Effector memory CD8-positive, alpha-beta T cell (primary cell): Measurements from ENCODE around the gene RNPS1.
A peak's percentile ranks its signal among the peaks of the same experiment; 100 is the strongest.
"Not testable (repeated sequence)": the region's sequence is repeated elsewhere in the genome, so short reads cannot be mapped to it uniquely, and the experiment has no call there.

Experiments used
- ATAC-seq: fragments of 150-1000 bp; cut with Tn5 transposase; replicated peaks from 2 replicates; pipeline ENCODE4 v1.10.0; 2021; ENCODE audit warnings: mild to moderate bottlenecking, moderate library complexity
- DNase-seq, 3 experiments: peaks; one replicate each; pipeline ENCODE4 v3.0.0; 2021
- H3K27ac Mint-ChIP-seq, 2 donors: one replicate each; pipeline ENCODE4 v1.8.0; 2022; ENCODE audit warnings: mild to moderate bottlenecking in 2 of 2, mixed read lengths in 2 of 2, moderate library complexity in 2 of 2
- H3K27me3 Mint-ChIP-seq, 2 donors: one replicate each; pipeline ENCODE4 v1.8.0; 2022; ENCODE audit warnings: mixed read lengths in 2 of 2
- H3K36me3 Mint-ChIP-seq: one replicate; pipeline ENCODE4 v1.8.0; 2022; ENCODE audit warnings: mild to moderate bottlenecking, moderate library complexity, mixed read lengths; ENCODE audit not compliant: insufficient read depth
- H3K4me1 Mint-ChIP-seq, 2 donors: one replicate each; pipeline ENCODE4 v1.8.0; 2022; ENCODE audit warnings: low read depth in 2 of 2, mixed read lengths in 2 of 2
- H3K4me3 Mint-ChIP-seq, 2 donors: one replicate each; pipeline ENCODE4 v1.8.0; 2022; ENCODE audit warnings: mild to moderate bottlenecking in 2 of 2, mixed read lengths in 2 of 2, moderate library complexity in 2 of 2
- H3K9me3 Mint-ChIP-seq, 2 donors: one replicate each; pipeline ENCODE4 v1.8.0; 2022; ENCODE audit warnings: mixed read lengths in 2 of 2

Gene RNPS1

DNA sequence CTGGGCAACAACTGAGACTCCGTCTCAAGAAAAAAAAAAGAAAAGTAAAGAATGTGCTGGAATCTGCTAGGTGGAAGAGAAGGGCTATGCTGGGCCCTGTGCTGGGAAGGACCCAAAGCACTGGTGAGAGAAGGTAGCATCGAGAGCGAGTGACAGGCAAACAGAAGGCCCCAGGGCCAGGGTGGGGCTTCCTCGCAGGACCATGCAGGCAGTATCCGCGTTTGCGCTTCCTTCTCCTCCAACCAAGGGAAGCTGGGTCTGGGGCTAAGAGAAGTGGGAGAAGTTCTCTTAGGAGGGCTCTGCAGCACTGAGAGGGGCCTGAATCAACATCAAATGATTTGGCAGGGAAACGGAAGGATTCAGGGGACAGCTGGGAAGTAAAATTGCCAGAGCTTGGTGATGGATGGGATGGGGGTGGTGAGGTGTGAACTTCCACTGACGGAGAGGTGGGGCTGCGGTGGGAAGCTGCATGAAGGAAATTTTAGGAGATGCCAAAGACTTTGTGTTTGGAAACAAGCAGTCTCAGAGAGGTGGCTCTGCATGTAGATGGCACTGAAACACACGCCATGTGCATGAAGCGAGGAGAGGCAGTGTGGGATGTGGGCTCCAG, 11.3 kb downstream of the RNPS1 start:
- Mint-ChIP-seq H3K9me3 (no peaks in the 10 kb centered on the region), H3K4me1 (no peaks in the 10 kb centered on the region), H3K27me3 (no peaks in the 10 kb centered on the region), H3K27ac (peak overlapping the region in 1 of 2 donors; percentile 65), H3K36me3 (peaks cover 100% of the 10 kb centered on the region), H3K4me3 (no peak overlapping the region)
- DNase-seq, result no peak
- ATAC-seq, result no peak

DNA sequence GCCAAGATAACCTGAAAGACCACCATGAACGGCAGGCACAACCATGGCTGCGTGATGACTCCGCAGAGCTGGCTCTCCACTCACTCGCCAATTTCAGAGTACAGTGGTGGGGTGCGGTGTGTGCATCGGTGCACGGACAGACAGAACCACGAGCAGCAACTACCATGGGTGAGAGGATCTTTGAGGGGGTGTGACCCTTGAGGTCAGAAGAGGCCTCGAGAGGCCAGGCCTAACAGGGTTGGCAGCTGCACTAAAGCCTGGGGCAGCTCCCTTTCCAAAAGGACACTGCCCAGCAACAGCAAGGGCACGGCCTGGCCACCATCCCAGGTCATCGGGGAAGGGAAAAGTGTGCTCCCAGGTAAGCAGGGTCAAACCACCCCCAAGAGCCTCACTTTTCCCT, 14.6 kb downstream of the RNPS1 start:
- ATAC-seq (no peak), DNase-seq (no peak)
- no peak overlapping the region for H3K4me3 Mint-ChIP-seq
- H3K9me3 Mint-ChIP-seq, result no peaks in the 10 kb centered on the region
- peak overlapping the region; percentile 49 to 75 for H3K27ac Mint-ChIP-seq
- H3K36me3 Mint-ChIP-seq, result peaks cover 82% of the 10 kb centered on the region
- peaks cover 2 to 4% of the 10 kb centered on the region in 2 donors for H3K4me1 Mint-ChIP-seq
- no peaks in the 10 kb centered on the region for H3K27me3 Mint-ChIP-seq

DNA sequence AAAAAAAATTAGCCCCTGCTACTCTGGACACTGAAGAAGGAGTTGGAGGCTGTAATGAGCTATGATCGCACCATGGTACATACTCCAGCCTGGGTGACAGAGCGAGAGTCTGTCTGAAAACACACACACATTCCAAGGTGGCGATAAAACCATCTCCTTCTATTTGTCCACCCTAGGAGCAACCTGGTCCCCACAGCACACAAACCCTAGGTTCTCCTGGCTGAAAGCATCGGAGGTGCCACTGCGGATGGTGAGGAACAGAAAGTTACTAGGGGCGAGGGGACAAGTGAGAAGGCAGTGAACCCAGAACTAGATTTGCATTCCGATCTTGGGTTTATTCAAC, 15.1 kb downstream of the RNPS1 start:
- H3K36me3 Mint-ChIP-seq, result peaks cover 77% of the 10 kb centered on the region
- peaks cover 2 to 4% of the 10 kb centered on the region in 2 donors for H3K4me1 Mint-ChIP-seq
- H3K27me3 Mint-ChIP-seq, result no peaks in the 10 kb centered on the region
- no peaks in the 10 kb centered on the region for H3K9me3 Mint-ChIP-seq
- peak overlapping the region; percentile 49 to 75 for H3K27ac Mint-ChIP-seq
- H3K4me3 Mint-ChIP-seq, result peak overlapping the region in 1 of 2 donors; percentile 88
- ATAC-seq, result no peak
- no peak for DNase-seq

DNA sequence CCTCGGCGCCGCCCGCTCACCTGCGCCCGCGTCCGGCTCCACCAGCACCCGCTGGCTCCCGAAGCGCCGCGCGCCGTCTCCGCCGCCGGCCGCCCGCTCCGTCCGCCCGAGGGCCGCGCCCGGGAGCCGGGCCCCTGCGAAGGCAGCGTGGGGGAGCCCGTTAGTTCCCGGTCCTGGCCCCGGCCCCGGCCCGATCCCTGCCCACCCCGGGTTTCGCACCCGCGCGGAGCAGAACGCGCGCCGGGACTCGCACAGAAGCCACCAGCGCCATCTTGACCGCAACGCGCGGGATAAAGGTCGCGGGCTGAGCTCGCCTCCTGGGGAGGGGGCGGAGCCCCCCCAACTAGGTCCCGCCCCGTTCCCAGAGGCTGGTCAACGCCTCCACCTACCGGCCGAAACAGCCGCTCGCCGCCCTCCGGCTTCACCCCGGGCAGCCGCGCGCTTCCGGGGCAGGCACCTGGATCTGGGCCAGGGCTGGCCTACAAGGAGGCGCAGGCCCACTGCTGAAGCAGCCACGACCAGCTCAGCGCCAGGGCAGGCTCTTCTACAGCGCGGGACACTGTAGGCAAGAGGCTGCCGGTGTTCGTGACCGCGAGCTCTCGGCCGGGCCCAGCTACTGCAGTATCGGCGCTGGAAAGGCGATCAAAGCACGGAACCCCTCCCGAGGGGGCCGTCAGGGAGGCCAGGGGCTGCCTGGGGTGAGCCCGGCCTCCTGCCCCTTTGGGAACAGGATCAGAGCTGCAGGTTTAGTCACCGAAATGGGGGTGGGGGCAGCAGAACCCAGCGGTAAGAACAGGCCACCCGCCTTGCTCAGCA, 16.4 kb downstream of the RNPS1 start, which contains the start of gene ECI1:
Gene ECI1 (minus strand): TSS at position 292 of the 816 bp plus-strand sequence. CDS start 21 bp downstream, at position 271.
- no peaks in the 10 kb centered on the region for H3K9me3 Mint-ChIP-seq
- H3K27ac Mint-ChIP-seq, result peak within 1 kb of the TSS; percentile 91 to 92
- peaks cover 64% of the 10 kb centered on the region for H3K36me3 Mint-ChIP-seq
- H3K27me3 Mint-ChIP-seq, result no peaks in the 10 kb centered on the region
- H3K4me3 Mint-ChIP-seq, result peak within 1 kb of the TSS; percentile 87 to 88
- DNase-seq, result peak; percentile 61 to 74 (median 67)
- peaks cover 2 to 4% of the 10 kb centered on the region in 2 donors for H3K4me1 Mint-ChIP-seq
- peak; percentile 84 for ATAC-seq

DNA sequence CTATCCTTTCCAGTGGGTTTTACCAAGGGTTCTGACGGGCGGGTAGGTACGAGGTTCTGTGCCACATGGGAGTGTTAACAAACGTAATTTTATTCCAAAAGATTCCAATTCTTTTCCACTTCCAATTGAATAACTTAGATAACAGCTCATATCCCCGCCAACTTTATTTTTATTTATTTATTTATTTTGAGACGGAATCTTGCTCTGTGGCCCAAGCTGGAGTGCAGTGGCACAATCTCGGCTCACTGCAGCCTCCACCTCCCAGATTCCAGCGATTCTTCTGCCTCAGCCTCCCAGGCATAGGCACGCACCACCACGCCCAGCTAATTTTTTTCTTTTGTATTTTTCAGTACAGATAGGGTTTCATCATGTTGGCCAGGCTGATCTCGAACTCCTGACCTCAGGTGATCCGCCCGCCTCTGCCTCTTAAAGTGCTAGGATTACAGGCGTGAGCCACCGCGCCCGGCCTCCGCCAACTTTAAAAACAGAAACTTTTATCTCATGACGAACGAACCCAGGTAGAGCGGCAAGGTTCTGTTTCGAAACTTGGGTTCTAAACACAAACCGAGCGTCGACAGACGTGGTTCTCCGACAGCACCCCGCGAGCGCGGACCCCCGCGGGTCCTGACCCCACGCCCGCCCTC, 17.2 kb downstream of the RNPS1 start:
- ATAC-seq, result peak; percentile 27

DNA sequence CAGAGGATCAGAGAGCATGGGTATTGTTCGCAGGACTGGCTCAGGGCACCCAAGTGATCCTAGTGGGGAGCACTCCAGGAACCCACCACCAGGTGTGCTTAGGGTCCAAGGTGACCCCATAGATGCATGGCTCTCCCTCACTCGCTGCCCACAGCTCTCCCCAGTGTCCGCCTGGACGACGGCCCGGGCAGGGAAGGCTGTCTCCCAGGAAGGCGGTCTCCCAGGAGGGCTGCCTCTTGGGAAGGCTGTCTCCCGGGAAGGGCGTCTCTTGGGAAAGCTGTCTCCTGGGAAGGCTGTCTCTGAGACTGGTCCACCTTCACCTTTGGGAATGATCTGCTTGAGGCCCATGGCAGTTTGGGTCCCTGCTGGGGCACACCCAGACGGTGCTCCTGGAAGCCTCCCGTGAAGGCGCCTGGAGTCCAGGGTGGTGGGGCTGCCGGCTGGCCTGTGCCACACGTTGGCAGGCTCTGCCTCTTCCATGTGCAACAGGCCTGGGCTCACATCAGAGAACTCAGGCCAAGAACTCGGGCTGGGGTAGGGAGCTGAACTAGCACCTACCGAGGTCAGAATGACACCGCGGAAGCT, 21.5 kb downstream of the RNPS1 start:
- Mint-ChIP-seq H3K4me1 (peaks cover 2 to 4% of the 10 kb centered on the region in 2 donors), H3K36me3 (peaks cover 17% of the 10 kb centered on the region), H3K9me3 (no peaks in the 10 kb centered on the region), H3K4me3 (no peak overlapping the region), H3K27me3 (no peaks in the 10 kb centered on the region), H3K27ac (no peak overlapping the region)
- ATAC-seq (no peak), DNase-seq (no peak)

More for the DNA sequence above, 17.2 kb downstream of the RNPS1 start:
- peaks cover 2 to 4% of the 10 kb centered on the region in 2 donors for H3K4me1 Mint-ChIP-seq
- H3K27ac Mint-ChIP-seq, result peak overlapping the region; percentile 91 to 92
- H3K9me3 Mint-ChIP-seq, result no peaks in the 10 kb centered on the region
- peak; percentile 28 to 37 (median 31) for DNase-seq
- H3K36me3 Mint-ChIP-seq, result peaks cover 57% of the 10 kb centered on the region
- H3K4me3 Mint-ChIP-seq, result peak overlapping the region; percentile 87 to 88
- no peaks in the 10 kb centered on the region for H3K27me3 Mint-ChIP-seq

DNA sequence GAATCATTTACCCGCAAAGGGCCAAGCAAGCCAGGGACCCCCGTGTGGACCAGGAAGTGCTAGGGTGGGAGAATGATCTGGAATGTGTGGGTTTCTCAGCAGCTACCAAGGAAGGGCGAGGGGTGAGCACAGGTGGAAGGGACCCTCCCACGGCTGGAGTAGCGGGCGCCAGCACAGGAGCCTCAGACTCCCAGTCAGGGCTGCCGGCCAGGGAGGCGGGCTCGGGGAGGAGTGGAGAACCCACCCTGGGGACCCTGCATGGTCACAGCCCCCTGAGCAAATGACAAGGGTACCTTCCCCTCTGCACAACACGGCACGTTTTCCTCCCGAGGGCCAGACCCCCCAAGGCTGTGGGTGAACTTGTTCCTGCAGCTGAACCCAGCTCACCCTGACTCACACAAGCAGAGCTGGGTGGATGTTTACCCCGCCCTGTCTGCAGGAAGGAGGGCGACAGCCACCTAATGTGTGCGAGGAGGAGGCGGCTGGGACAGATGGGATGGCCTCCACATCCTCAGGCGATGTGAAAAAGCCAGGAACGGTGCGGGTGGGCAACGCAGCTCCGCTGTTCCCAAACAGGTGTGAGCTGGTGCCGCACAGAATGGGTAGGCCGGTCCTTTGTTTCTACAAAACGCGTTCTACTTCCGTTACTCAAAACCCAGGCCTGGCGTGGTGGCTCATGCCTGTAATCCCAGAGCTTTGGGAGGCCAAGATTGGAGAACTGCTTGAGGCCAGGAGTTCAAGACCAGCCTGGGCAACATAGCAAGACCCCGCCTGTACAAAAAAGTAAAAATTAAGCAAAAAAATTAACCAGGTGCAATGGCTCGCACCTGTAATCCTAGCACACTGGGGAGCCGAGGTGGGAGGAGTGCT, 22.8 kb downstream of the RNPS1 start:
- ATAC-seq, result no peak
- no peak overlapping the region for H3K27ac Mint-ChIP-seq
- peaks cover 8% of the 10 kb centered on the region for H3K36me3 Mint-ChIP-seq
- no peak overlapping the region for H3K4me3 Mint-ChIP-seq
- H3K4me1 Mint-ChIP-seq, result no peaks in the 10 kb centered on the region
- no peaks in the 10 kb centered on the region for H3K9me3 Mint-ChIP-seq
- DNase-seq, result no peak
- H3K27me3 Mint-ChIP-seq, result no peaks in the 10 kb centered on the region

DNA sequence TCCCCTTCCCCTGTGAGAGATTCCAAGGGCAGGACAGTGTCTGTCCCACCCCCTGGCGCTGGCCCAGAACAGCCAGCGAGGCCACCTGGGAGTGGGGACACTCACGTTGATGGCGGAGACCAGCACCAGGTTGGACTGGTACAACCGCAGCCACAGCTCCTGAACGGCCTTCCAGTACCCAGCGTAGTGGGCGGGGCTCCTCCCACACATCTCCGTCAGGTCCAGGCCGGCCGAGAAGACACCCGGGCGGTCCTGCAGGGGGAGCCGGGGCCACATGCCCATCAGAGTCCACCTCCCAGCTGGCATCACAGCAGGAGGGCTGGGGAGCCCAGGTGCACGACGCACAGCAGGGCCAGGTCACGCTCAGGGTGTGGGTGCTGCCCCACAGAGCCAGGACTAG, 23.6 kb downstream of the RNPS1 start:
- Mint-ChIP-seq H3K4me3 (no peak overlapping the region), H3K27me3 (no peaks in the 10 kb centered on the region), H3K36me3 (peaks cover 4% of the 10 kb centered on the region), H3K27ac (peak overlapping the region in 1 of 2 donors; percentile 57), H3K4me1 (no peaks in the 10 kb centered on the region), H3K9me3 (no peaks in the 10 kb centered on the region)
- no peak for ATAC-seq
- no peak for DNase-seq

DNA sequence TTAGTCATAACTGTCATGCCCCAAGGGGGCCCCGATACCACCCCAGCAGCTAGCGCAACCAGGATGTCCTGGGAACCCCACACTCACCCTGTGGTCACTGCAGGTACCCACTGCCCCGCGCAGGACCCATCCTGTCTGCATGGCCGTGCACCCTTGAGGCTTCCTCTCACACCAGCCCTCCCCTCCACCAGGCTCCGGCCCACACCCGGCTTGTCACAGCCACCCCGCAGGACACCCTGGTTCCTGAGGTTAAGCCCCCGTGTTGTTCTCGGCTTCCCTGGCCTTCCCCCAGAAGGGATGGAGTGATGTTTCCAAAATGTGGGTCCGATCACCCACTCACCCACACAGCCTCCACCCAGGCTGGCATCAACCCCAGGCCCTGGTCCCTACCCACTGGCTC, 24.1 kb downstream of the RNPS1 start:
- H3K4me1 Mint-ChIP-seq, result no peaks in the 10 kb centered on the region
- peak overlapping the region in 1 of 2 donors; percentile 57 for H3K27ac Mint-ChIP-seq
- ATAC-seq (no peak), DNase-seq (no peak)
- no peak overlapping the region for H3K4me3 Mint-ChIP-seq
- peaks cover 4% of the 10 kb centered on the region for H3K36me3 Mint-ChIP-seq
- H3K27me3 Mint-ChIP-seq, result no peaks in the 10 kb centered on the region
- H3K9me3 Mint-ChIP-seq, result no peaks in the 10 kb centered on the region

DNA sequence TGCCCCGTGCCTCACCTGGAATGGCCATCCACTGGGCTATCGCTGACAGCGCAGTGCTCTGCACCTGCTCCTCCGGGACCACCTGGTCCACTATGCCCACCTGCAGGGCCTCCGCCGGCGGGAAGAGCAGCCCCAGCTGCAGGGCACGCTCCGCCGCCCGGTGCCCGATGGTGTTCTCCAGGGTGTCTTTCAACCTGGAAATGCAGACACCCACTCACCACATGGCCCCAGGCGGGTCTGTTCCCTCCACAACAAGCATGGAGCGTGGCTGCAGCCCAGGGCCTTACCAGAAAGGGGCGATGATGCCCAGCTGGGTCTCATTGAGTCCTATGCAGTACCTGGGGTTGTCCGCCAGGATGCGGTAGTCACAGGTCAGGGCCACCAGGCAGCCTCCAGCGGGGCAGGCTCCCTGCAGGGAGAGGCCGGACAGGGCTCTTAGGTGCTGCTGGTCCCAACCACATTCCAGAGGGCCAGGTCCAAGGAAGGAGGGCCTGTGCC, 24.8 kb downstream of the RNPS1 start:
- Mint-ChIP-seq H3K4me3 (no peak overlapping the region), H3K36me3 (peaks cover 4% of the 10 kb centered on the region), H3K27ac (no peak overlapping the region), H3K4me1 (no peaks in the 10 kb centered on the region), H3K9me3 (no peaks in the 10 kb centered on the region), H3K27me3 (no peaks in the 10 kb centered on the region)
- DNase-seq, result no peak
- ATAC-seq, result no peak

DNA sequence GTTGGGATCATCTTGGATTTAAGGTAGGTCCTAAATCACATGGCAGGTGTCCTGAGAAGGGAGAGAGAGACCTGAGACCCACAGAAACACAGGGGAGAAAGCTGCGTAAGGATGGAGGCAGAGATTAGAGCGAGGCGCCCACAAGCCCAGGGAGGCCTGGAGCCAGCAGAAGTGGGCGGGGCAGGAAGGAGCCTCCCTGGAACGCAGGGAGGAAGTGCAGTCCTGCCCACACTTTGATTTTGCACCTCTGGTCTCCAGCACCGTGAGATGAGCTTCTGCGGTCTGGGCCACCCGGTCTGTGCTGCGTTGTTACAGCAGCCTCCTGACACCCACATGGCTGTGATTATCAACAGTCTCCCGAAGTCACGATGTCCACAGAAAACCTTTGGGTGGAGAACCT, 25.3 kb downstream of the RNPS1 start:
- Mint-ChIP-seq H3K9me3 (no peaks in the 10 kb centered on the region), H3K27me3 (no peaks in the 10 kb centered on the region), H3K27ac (peak overlapping the region in 1 of 2 donors; percentile 19), H3K36me3 (peaks cover 4% of the 10 kb centered on the region), H3K4me1 (no peaks in the 10 kb centered on the region), H3K4me3 (no peak overlapping the region)
- DNase-seq (no peak), ATAC-seq (no peak)

DNA sequence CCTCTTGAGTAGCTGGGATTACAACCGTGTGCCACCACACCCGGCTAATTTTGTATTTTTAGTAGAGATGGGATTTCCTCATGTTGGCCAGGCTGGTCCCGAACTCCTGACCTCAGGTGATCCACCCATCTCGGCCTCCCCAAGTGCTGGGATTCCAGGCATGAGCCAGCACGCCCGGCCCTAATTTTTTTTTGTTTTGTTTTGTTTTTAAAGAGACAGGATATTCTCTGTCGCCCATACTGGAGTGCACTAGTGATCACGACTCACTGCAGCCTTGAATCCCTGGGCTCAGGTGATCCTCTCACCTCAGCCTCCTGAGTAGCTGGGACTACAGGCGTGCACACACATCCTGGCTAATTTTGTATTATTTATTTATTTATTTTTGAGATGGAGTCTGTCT, 27.6 kb downstream of the RNPS1 start:
- DNase-seq, H3K4me3 Mint-ChIP-seq, H3K27ac Mint-ChIP-seq, H3K27me3 Mint-ChIP-seq, H3K9me3 Mint-ChIP-seq, H3K4me1 Mint-ChIP-seq, ATAC-seq, H3K36me3 Mint-ChIP-seq: not testable (repeated sequence)
